ENCODE results near the gene DEGS1. TPM values are rescaled to one million over a fixed set of nuclear protein-coding genes. Genes with fewer than 3 reads are reported as not detected.
A peak's percentile ranks its signal among the peaks of the same experiment; 100 is the strongest.

Gene DEGS1
- total and polyA plus RNA-seq, 2 donors (not counting 1 experiment from before 2014, with no cell fraction given), result 64.2 to 383 TPM

DNA sequence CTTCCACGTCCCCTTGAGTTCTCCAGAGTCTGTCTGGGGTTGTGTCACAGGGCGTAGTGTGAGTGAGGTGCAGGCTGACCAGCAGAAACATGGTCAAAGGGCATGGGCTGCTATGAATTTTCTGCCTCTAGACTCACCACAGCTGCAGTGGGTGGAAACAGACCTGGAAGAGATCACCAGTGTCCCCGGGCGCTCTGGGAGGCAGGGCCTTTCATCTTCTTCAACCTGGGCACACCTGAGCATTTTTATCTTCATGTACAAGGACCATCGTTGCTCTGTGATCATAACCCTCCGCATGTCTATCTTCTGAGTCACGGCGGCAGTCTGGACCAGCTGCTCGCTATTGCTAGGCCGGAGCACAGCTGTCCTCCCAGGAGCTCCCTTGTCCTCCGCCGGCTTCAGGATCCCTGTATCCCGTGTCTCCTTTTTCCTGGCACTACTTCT lies 29.6 kb downstream of the DEGS1 start:
- DNase-seq (ENCODE audit: low read depth in 2 of 2), result peak in 1 of 2 donors; percentile 28
- Histone ChIP-seq H2AFZ (ENCODE audit: low read length) (no peak overlapping the region), H3K9ac (ENCODE audit: insufficient read depth, low read length) (no peak overlapping the region)

GRCh38 chr1:224213438-224214119 lies 30.5 kb downstream of the DEGS1 start:
- H3K4me2 ChIP-seq (ENCODE audit: extremely low read depth, insufficient read depth, low read length), result no peak overlapping the region
- no peaks in the 10 kb centered on the region for H4K20me1 ChIP-seq (ENCODE audit: control insufficient read depth, extremely low read depth, insufficient read depth, low read length)
- no peak for TF ChIP-seq EZH2 (IDR thresholded peaks at IDR 0.05; ENCODE audit: low read length, missing control alignments)
- no peak for TF ChIP-seq CTCF (conservative IDR thresholded peaks at IDR 0.05 in 1 of 2, IDR thresholded peaks at IDR 0.05 in 1 of 2; ENCODE audit: low read depth in 1 of 2, low read length in 2 of 2)
- H3K9me3 ChIP-seq (ENCODE audit: control insufficient read depth, insufficient read depth, low read depth, low read length), result no peaks in the 10 kb centered on the region
- peaks cover 7% of the 10 kb centered on the region for H3K4me1 ChIP-seq (ENCODE audit: control insufficient read depth, extremely low read depth, insufficient read depth, low read length)
- H2AFZ ChIP-seq (ENCODE audit: low read length), result no peak overlapping the region
- DNase-seq (ENCODE audit: low read depth in 2 of 2), result no peak
- no peak overlapping the region for H3K9ac ChIP-seq (ENCODE audit: insufficient read depth, low read length)
- no peak overlapping the region for H3K27ac ChIP-seq (ENCODE audit: insufficient read depth, low read length)
- no peaks in the 10 kb centered on the region for H3K27me3 ChIP-seq (ENCODE audit: control insufficient read depth, insufficient read depth, low read length)
- H3K36me3 ChIP-seq (ENCODE audit: control insufficient read depth, insufficient read depth, low read length), result no peaks in the 10 kb centered on the region
- H3K79me2 ChIP-seq (ENCODE audit: control insufficient read depth, insufficient read depth, low read length), result no peaks in the 10 kb centered on the region
- no peak overlapping the region for H3K4me3 ChIP-seq (replicated peaks in 1 of 4; ENCODE audit: control extremely low read depth in 1 of 4, insufficient read depth in 1 of 4, low read depth in 3 of 4, low read length in 4 of 4)

More for the DNA sequence above, 29.6 kb downstream of the DEGS1 start:
- Histone ChIP-seq H3K36me3 (ENCODE audit: control insufficient read depth, insufficient read depth, low read length) (no peaks in the 10 kb centered on the region), H3K4me2 (ENCODE audit: extremely low read depth, insufficient read depth, low read length) (no peak overlapping the region), H3K27me3 (ENCODE audit: control insufficient read depth, insufficient read depth, low read length) (no peaks in the 10 kb centered on the region), H4K20me1 (ENCODE audit: control insufficient read depth, extremely low read depth, insufficient read depth, low read length) (no peaks in the 10 kb centered on the region), H3K4me1 (ENCODE audit: control insufficient read depth, extremely low read depth, insufficient read depth, low read length) (peaks cover 7% of the 10 kb centered on the region), H3K4me3 (replicated peaks in 1 of 4; ENCODE audit: control extremely low read depth in 1 of 4, insufficient read depth in 1 of 4, low read depth in 3 of 4, low read length in 4 of 4) (no peak overlapping the region), H3K27ac (ENCODE audit: insufficient read depth, low read length) (no peak overlapping the region), H3K79me2 (ENCODE audit: control insufficient read depth, insufficient read depth, low read length) (no peaks in the 10 kb centered on the region), H3K9me3 (ENCODE audit: control insufficient read depth, insufficient read depth, low read depth, low read length) (no peaks in the 10 kb centered on the region)
- TF ChIP-seq EZH2 (IDR thresholded peaks at IDR 0.05; ENCODE audit: low read length, missing control alignments) (no peak), CTCF (conservative IDR thresholded peaks at IDR 0.05 in 1 of 2, IDR thresholded peaks at IDR 0.05 in 1 of 2; ENCODE audit: low read depth in 1 of 2, low read length in 2 of 2) (no peak)

- no peaks in the 10 kb centered on the region for H3K79me2 ChIP-seq (ENCODE audit: control insufficient read depth, insufficient read depth, low read length)
- H3K4me1 ChIP-seq (ENCODE audit: control insufficient read depth, extremely low read depth, insufficient read depth, low read length), result peaks cover 3% of the 10 kb centered on the region
These were observed 33.3 kb downstream of the DEGS1 start for GRCh38 chr1:224216382-224216781.

More at GRCh38 chr1:224216382-224216781, 33.3 kb downstream of the DEGS1 start:
- Histone ChIP-seq H3K27ac (ENCODE audit: insufficient read depth, low read length) (no peak overlapping the region), H3K4me2 (ENCODE audit: extremely low read depth, insufficient read depth, low read length) (no peak overlapping the region), H3K9me3 (ENCODE audit: control insufficient read depth, insufficient read depth, low read depth, low read length) (no peaks in the 10 kb centered on the region), H3K36me3 (ENCODE audit: control insufficient read depth, insufficient read depth, low read length) (no peaks in the 10 kb centered on the region), H3K9ac (ENCODE audit: insufficient read depth, low read length) (no peak overlapping the region), H2AFZ (ENCODE audit: low read length) (no peak overlapping the region), H4K20me1 (ENCODE audit: control insufficient read depth, extremely low read depth, insufficient read depth, low read length) (no peaks in the 10 kb centered on the region), H3K27me3 (ENCODE audit: control insufficient read depth, insufficient read depth, low read length) (no peaks in the 10 kb centered on the region), H3K4me3 (replicated peaks in 1 of 4; ENCODE audit: control extremely low read depth in 1 of 4, insufficient read depth in 1 of 4, low read depth in 3 of 4, low read length in 4 of 4) (no peak overlapping the region)
- no peak for DNase-seq (ENCODE audit: low read depth in 2 of 2)
- TF ChIP-seq EZH2 (IDR thresholded peaks at IDR 0.05; ENCODE audit: low read length, missing control alignments), result no peak
- TF ChIP-seq CTCF (conservative IDR thresholded peaks at IDR 0.05 in 1 of 2, IDR thresholded peaks at IDR 0.05 in 1 of 2; ENCODE audit: low read depth in 1 of 2, low read length in 2 of 2), result no peak

Measured in fibroblast of lung (primary cell).